ENCODE measurements around the gene PLEKHM1. TPM values are rescaled to one million over a fixed set of nuclear protein-coding genes. Genes with fewer than 3 reads are reported as not detected.

Gene PLEKHM1
- total RNA-seq, 1 donor from 2014 or later = 42.1 TPM

DNA sequence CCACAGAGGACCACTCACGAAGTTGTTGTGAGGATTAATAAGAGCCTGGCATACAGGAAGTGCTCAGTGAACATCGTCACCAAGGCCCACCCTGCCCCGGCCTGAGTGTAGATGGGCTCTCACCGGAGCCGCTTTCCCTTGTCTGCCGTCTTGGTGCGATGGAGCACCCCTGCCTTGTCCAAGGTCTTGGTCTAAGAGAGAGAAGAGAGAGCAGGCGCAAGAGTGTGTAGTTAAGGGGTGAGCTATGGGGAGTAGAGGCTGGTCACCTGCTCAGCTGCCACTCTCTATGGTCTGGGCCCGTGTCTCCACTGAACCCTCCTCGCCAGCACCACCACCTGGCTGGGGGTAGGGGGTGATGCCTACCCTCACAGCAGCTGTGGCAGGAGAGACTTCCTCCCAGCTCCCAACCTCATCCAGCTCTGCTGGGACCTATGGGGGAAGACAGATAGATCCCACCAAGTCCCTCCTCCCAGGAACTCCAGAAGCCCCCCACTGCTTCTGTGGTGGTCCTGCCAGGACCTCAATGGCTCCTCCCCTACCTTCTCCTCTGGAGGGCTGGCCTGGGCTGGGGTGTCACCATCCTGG, 86.5 kb downstream of the PLEKHM1 start:
- H3K36me3 Mint-ChIP-seq = no peaks in the 10 kb centered on the region

GRCh38 chr17:45402916-45403315, 87.6 kb downstream of the PLEKHM1 start:
- TF ChIP-seq, protein P1, sequence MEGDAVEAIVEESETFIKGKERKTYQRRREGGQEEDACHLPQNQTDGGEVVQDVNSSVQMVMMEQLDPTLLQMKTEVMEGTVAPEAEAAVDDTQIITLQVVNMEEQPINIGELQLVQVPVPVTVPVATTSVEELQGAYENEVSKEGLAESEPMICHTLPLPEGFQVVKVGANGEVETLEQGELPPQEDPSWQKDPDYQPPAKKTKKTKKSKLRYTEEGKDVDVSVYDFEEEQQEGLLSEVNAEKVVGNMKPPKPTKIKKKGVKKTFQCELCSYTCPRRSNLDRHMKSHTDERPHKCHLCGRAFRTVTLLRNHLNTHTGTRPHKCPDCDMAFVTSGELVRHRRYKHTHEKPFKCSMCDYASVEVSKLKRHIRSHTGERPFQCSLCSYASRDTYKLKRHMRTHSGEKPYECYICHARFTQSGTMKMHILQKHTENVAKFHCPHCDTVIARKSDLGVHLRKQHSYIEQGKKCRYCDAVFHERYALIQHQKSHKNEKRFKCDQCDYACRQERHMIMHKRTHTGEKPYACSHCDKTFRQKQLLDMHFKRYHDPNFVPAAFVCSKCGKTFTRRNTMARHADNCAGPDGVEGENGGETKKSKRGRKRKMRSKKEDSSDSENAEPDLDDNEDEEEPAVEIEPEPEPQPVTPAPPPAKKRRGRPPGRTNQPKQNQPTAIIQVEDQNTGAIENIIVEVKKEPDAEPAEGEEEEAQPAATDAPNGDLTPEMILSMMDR (conservative IDR thresholded peaks at IDR 0.05) = no peak
- H3K9me3 Mint-ChIP-seq = no peaks in the 10 kb centered on the region
- no peak overlapping the region for H3K4me3 Mint-ChIP-seq
- no peak overlapping the region for H3K27ac Mint-ChIP-seq
- DNase-seq (ENCODE audit: extremely low spot score, unreplicated experiment) = no peak
- no peaks in the 10 kb centered on the region for H3K36me3 Mint-ChIP-seq
- peaks cover 3% of the 10 kb centered on the region for H3K4me1 Mint-ChIP-seq (ENCODE audit: unreplicated experiment)
- no peaks in the 10 kb centered on the region for H3K27me3 Mint-ChIP-seq

More for the DNA sequence above, 86.5 kb downstream of the PLEKHM1 start:
- DNase-seq (ENCODE audit: extremely low spot score, unreplicated experiment) = no peak
- Mint-ChIP-seq H3K9me3 (no peaks in the 10 kb centered on the region), H3K4me3 (no peak overlapping the region), H3K27ac (no peak overlapping the region), H3K4me1 (ENCODE audit: unreplicated experiment) (peaks cover 3% of the 10 kb centered on the region), H3K27me3 (no peaks in the 10 kb centered on the region)
- TF ChIP-seq, protein P1 (conservative IDR thresholded peaks at IDR 0.05) = no peak

DNA sequence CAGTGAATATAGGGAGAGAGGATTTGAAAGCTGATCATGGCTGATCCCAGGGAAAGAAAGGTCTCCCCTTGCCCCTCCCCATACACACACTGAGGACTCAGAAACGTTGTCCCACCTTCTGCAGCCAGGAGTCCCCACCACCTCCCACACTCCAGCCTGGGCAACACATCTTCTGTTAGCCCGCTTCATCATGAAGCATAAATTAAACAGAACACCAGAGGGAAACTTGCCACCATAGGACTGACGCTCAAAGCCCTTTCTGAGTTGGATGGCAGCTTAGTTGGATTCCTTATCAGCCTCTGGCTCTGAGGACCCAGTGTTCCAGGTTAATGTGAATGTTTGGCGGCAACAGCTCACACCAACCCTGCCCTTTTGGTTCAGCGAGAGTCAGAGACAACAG, 91.7 kb downstream of the PLEKHM1 start:
- no peaks in the 10 kb centered on the region for H3K27me3 Mint-ChIP-seq
- H3K4me1 Mint-ChIP-seq (ENCODE audit: unreplicated experiment) = peaks cover 4% of the 10 kb centered on the region
- no peaks in the 10 kb centered on the region for H3K9me3 Mint-ChIP-seq
- H3K27ac Mint-ChIP-seq = no peak overlapping the region
- H3K4me3 Mint-ChIP-seq = no peak overlapping the region
- no peak for DNase-seq (ENCODE audit: extremely low spot score, unreplicated experiment)
- H3K36me3 Mint-ChIP-seq = peaks cover 6% of the 10 kb centered on the region
- TF ChIP-seq, protein P1 (conservative IDR thresholded peaks at IDR 0.05) = no peak

DNA sequence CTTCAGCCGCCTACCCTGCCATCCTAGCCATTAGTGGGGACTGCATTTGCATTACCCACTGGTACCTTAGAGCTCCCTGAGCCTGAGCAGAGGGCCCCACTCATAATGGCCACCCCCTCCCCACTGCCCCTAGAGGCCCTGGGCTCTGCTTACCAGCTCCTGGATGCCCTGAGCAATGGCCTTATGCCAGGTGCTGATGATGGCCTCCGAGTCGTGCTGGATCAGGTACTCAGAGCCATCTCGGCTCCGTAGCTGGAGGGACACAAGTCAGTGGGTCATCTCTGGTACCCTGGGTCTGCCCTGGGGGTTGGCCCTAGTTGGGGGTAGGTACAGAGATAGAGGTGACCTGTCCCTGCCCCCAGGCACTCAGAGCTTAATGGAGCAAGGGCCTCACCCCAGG, 92.7 kb downstream of the PLEKHM1 start:
- DNase-seq (ENCODE audit: extremely low spot score, unreplicated experiment) = no peak
- Mint-ChIP-seq H3K4me1 (ENCODE audit: unreplicated experiment) (peaks cover 4% of the 10 kb centered on the region), H3K4me3 (no peak overlapping the region), H3K9me3 (no peaks in the 10 kb centered on the region), H3K27ac (no peak overlapping the region), H3K27me3 (peaks cover 5% of the 10 kb centered on the region), H3K36me3 (peaks cover 6% of the 10 kb centered on the region)
- TF ChIP-seq, protein P1 (conservative IDR thresholded peaks at IDR 0.05) = no peak

- peaks cover 6% of the 10 kb centered on the region for H3K36me3 Mint-ChIP-seq
- H3K27me3 Mint-ChIP-seq = peaks cover 9% of the 10 kb centered on the region
- peaks cover 4% of the 10 kb centered on the region for H3K4me1 Mint-ChIP-seq (ENCODE audit: unreplicated experiment)
- no peak overlapping the region for H3K4me3 Mint-ChIP-seq
- no peak overlapping the region for H3K27ac Mint-ChIP-seq
- TF ChIP-seq, protein P1 (conservative IDR thresholded peaks at IDR 0.05) = no peak
- no peak for DNase-seq (ENCODE audit: extremely low spot score, unreplicated experiment)
- H3K9me3 Mint-ChIP-seq = no peaks in the 10 kb centered on the region
Measured at GRCh38 chr17:45396496-45397205, 93.9 kb downstream of the PLEKHM1 start.
